ENCODE data around the gene PDSS2. TPM values are rescaled to one million over a fixed set of nuclear protein-coding genes. Genes with fewer than 3 reads are reported as not detected.

The PDSS2 gene
- total and polyA plus RNA-seq, 2 of the 8 experiments (the other 6 are each of a cell fraction or from before 2014, with no cell fraction given) = 10.7 to 16.1 TPM

GRCh38 chr6:107132330-107132954 lies 326.9 kb downstream of the PDSS2 start:
- Histone ChIP-seq H3K4ac (replicated peaks; ENCODE audit: insufficient read length, low read depth, low read length) (no peak overlapping the region), H3K9ac (replicated peaks in 1 of 4; ENCODE audit: extremely low read depth in 1 of 4, low read depth in 3 of 4, low read length in 3 of 4) (no peak overlapping the region), H3K18ac (ENCODE audit: extremely low read depth, low read length) (no peak overlapping the region; the same call in 1 of the 2 replicates), H4K20me1 (replicated peaks in 1 of 2; ENCODE audit: control insufficient read depth in 1 of 2, insufficient read depth in 2 of 2, low read length in 2 of 2) (no peaks in the 10 kb centered on the region), H4K5ac (ENCODE audit: insufficient read length, low read depth, low read length) (no peak overlapping the region), H3K23ac (ENCODE audit: insufficient read length) (no peak overlapping the region), H3K4me3 (ENCODE audit: extremely low read depth in 1 of 4, insufficient read depth in 2 of 4, low read depth in 3 of 4, low read length in 4 of 4) (no peak overlapping the region), H3K9me3 (ENCODE audit: insufficient read depth in 2 of 2, low read depth in 1 of 2, low read length in 1 of 2) (no peaks in the 10 kb centered on the region), H3K14ac (ENCODE audit: insufficient read length) (no peak overlapping the region), H4K91ac (replicated peaks; ENCODE audit: insufficient read length, low read length) (no peak overlapping the region), H3K4me1 (replicated peaks in 1 of 4; ENCODE audit: control insufficient read depth in 3 of 4, insufficient read depth in 4 of 4, low read length in 3 of 4) (peaks cover 0 to 8% (median 2%) of the 10 kb centered on the region in 4 experiments; a peak in 6 of 7 replicates), H3K4me2 (ENCODE audit: insufficient read depth in 1 of 2, low read depth in 2 of 2, low read length in 2 of 2) (no peak overlapping the region), H2BK15ac (ENCODE audit: low read length) (no peak overlapping the region), H4K8ac (ENCODE audit: extremely low read depth, insufficient read depth, low read length) (no peak overlapping the region), H3K79me2 (ENCODE audit: control insufficient read depth in 1 of 2, insufficient read depth in 2 of 2, low read length in 2 of 2) (no peaks in the 10 kb centered on the region), H2AK5ac (ENCODE audit: low read depth, low read length) (no peak overlapping the region), H2BK120ac (replicated peaks; ENCODE audit: low read depth, low read length) (peak overlapping the region; percentile 72), H2BK20ac (ENCODE audit: low read length) (peak overlapping the region; percentile 80; the same call in 1 of the 2 replicates), H2AFZ (ENCODE audit: low read length) (no peak overlapping the region), H3K23me2 (ENCODE audit: low read depth, low read length) (no peaks in the 10 kb centered on the region), H3K79me1 (ENCODE audit: low read depth, low read length) (no peaks in the 10 kb centered on the region), H2BK5ac (ENCODE audit: low read depth, low read length) (no peak overlapping the region), H3K27ac (ENCODE audit: low read depth, low read length) (no peak overlapping the region), H2BK12ac (ENCODE audit: low read depth, low read length) (no peak overlapping the region), H3K27me3 (replicated peaks in 1 of 4; ENCODE audit: control insufficient read depth in 3 of 4, extremely low read depth in 1 of 4, insufficient read depth in 3 of 4, low read length in 3 of 4) (no peaks in the 10 kb centered on the region), H3K56ac (replicated peaks; ENCODE audit: insufficient read length, low read depth, low read length) (no peak overlapping the region), H3K36me3 (ENCODE audit: control insufficient read depth in 2 of 4, insufficient read depth in 4 of 4, low read length in 3 of 4) (no peaks in the 10 kb centered on the region)
- CTCF ChIA-PET (ENCODE audit: partially characterized antibody) = interaction anchor here (0.6 to 2.4 kb wide), 22 partner anchors 8 to 796 kb away, joined by 3 to 16 read pairs (median 3); partner anchors contain the start of gene BEND3
- no peak for TF ChIP-seq POU5F1 (IDR thresholded peaks at IDR 0.05; ENCODE audit: low read depth, low read length)
- no peak for TF ChIP-seq YY1 (IDR thresholded peaks at IDR 0.05; ENCODE audit: low read depth, low read length)
- TF ChIP-seq SP2 (IDR thresholded peaks at IDR 0.05; ENCODE audit: low read length) = no peak
- TF ChIP-seq RAD21 (IDR thresholded peaks at IDR 0.05 in 1 of 2, conservative IDR thresholded peaks at IDR 0.05 in 1 of 2; ENCODE audit: low read depth in 2 of 2, low read length in 2 of 2) = peak; percentile 35 to 54; a peak in 3 of 4 replicates
- no peak for TF ChIP-seq TCF12 (IDR thresholded peaks at IDR 0.05; ENCODE audit: low read depth, low read length)
- TF ChIP-seq ASH2L (IDR thresholded peaks at IDR 0.05; ENCODE audit: low read length) = no peak
- peak in 1 of 3 experiments; percentile 37; a peak in 1 of 4 replicates for TF ChIP-seq CTCF (IDR thresholded peaks at IDR 0.05; ENCODE audit: control extremely low read depth in 1 of 3, insufficient read depth in 1 of 3, low read depth in 1 of 3, low read length in 3 of 3)
- no peak for DNase-seq (ENCODE audit: low read depth in 1 of 2, low spot score in 2 of 2)
- POLR2A ChIA-PET (ENCODE audit: partially characterized antibody) = interaction anchor here (0.7 to 4.4 kb wide), 3 partner anchors 16 to 17 kb away, joined by 3 to 26 read pairs (median 3); partner anchors contain the start of gene BEND3
- FAIRE-seq = no peak
- 70% methylated on average over 8 of the region's 8 CpGs; no CpG with 5 or more reads in 1 of the 2 experiments for WGBS, 2 experiments (ENCODE audit: extremely low coverage in 1 of 2, insufficient coverage in 1 of 2, insufficient read length in 1 of 2, insufficient replicate concordance in 2 of 2, low coverage in 1 of 2, low lambda C conversion rate in 2 of 2, missing lambda C conversion rate in 1 of 2)
